Activated naive CD4-positive, alpha-beta T cell treated with anti-CD3 and anti-CD28 coated beads, Interleukin-2, amount 50 U/mL, for 24 hours (primary cell): ENCODE data around the gene VEPH1.

ENCODE experiments used
- H3K27ac Mint-ChIP-seq: one replicate; pipeline ENCODE4 v1.8.0; 2021; ENCODE audit warnings: mild to moderate bottlenecking, mixed read lengths
- H3K27me3 Mint-ChIP-seq: one replicate; pipeline ENCODE4 v1.8.0; 2021; ENCODE audit warnings: mixed read lengths
- H3K36me3 Mint-ChIP-seq: one replicate; pipeline ENCODE4 v1.8.0; 2021; ENCODE audit warnings: mixed read lengths
- H3K4me1 Mint-ChIP-seq: one replicate; pipeline ENCODE4 v1.8.0; 2021; ENCODE audit warnings: mixed read lengths
- H3K4me3 Mint-ChIP-seq: one replicate; pipeline ENCODE4 v1.8.0; 2021; ENCODE audit warnings: mild to moderate bottlenecking, mixed read lengths
- H3K9me3 Mint-ChIP-seq: one replicate; pipeline ENCODE4 v1.8.0; 2021; ENCODE audit warnings: mixed read lengths

The VEPH1 gene

GRCh38 chr3:157248590-157249422 lies 254.4 kb downstream of the VEPH1 start:
- H3K36me3 Mint-ChIP-seq = peaks cover 10% of the 10 kb centered on the region
- no peak overlapping the region for H3K4me3 Mint-ChIP-seq
- peaks cover 12% of the 10 kb centered on the region for H3K4me1 Mint-ChIP-seq
- no peak overlapping the region for H3K27ac Mint-ChIP-seq
- no peaks in the 10 kb centered on the region for H3K27me3 Mint-ChIP-seq
- no peaks in the 10 kb centered on the region for H3K9me3 Mint-ChIP-seq

DNA sequence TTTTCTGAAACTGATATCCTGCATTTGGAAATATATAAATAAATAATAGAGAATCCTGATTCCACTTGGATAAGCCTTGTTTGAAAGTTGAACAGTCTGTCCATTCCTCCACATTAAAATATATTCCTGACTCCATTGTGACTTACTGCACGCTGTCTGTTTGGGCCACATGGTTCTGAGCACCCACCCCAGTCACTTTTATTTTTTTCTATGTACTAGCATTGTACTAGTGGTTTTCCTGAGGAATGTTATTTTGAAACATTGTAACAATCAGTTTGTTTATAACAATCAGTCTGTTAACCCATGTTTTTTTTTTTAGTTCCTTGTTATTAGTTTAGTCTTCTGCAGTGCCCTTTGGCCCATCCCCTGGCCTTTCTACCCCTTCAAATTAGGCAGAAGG lies 255.8 kb downstream of the VEPH1 start:
- Mint-ChIP-seq H3K27ac (no peak overlapping the region), H3K4me3 (no peak overlapping the region), H3K36me3 (peaks cover 7% of the 10 kb centered on the region), H3K4me1 (peaks cover 12% of the 10 kb centered on the region), H3K9me3 (no peaks in the 10 kb centered on the region), H3K27me3 (no peaks in the 10 kb centered on the region)

- H3K9me3 Mint-ChIP-seq = no peaks in the 10 kb centered on the region
- no peaks in the 10 kb centered on the region for H3K27me3 Mint-ChIP-seq
- peaks cover 7% of the 10 kb centered on the region for H3K4me1 Mint-ChIP-seq
- H3K36me3 Mint-ChIP-seq = peaks cover 4% of the 10 kb centered on the region
- no peak overlapping the region for H3K27ac Mint-ChIP-seq
- no peak overlapping the region for H3K4me3 Mint-ChIP-seq
Measured at GRCh38 chr3:157242836-157243235, 260.4 kb downstream of the VEPH1 start.

GRCh38 chr3:157241599-157241998 lies 261.6 kb downstream of the VEPH1 start:
- no peaks in the 10 kb centered on the region for H3K4me1 Mint-ChIP-seq

GRCh38 chr3:157240408-157240807 lies 262.8 kb downstream of the VEPH1 start:
- peaks cover 2% of the 10 kb centered on the region for H3K36me3 Mint-ChIP-seq
- H3K4me1 Mint-ChIP-seq = no peaks in the 10 kb centered on the region
- no peaks in the 10 kb centered on the region for H3K9me3 Mint-ChIP-seq
- H3K27me3 Mint-ChIP-seq = no peaks in the 10 kb centered on the region
- H3K27ac Mint-ChIP-seq = no peak overlapping the region
- no peak overlapping the region for H3K4me3 Mint-ChIP-seq

More at GRCh38 chr3:157241599-157241998, 261.6 kb downstream of the VEPH1 start:
- no peak overlapping the region for H3K4me3 Mint-ChIP-seq
- no peaks in the 10 kb centered on the region for H3K9me3 Mint-ChIP-seq
- no peaks in the 10 kb centered on the region for H3K27me3 Mint-ChIP-seq
- H3K36me3 Mint-ChIP-seq = peaks cover 2% of the 10 kb centered on the region
- no peak overlapping the region for H3K27ac Mint-ChIP-seq

- no peaks in the 10 kb centered on the region for H3K27me3 Mint-ChIP-seq
- H3K4me1 Mint-ChIP-seq = no peaks in the 10 kb centered on the region
- no peaks in the 10 kb centered on the region for H3K9me3 Mint-ChIP-seq
- H3K4me3 Mint-ChIP-seq = no peak overlapping the region
- peaks cover 2% of the 10 kb centered on the region for H3K36me3 Mint-ChIP-seq
- H3K27ac Mint-ChIP-seq = no peak overlapping the region
Measured at GRCh38 chr3:157239082-157239704, 264.0 kb downstream of the VEPH1 start.

- no peaks in the 10 kb centered on the region for H3K27me3 Mint-ChIP-seq
- H3K4me3 Mint-ChIP-seq = no peak overlapping the region
- no peaks in the 10 kb centered on the region for H3K9me3 Mint-ChIP-seq
- H3K4me1 Mint-ChIP-seq = no peaks in the 10 kb centered on the region
- H3K36me3 Mint-ChIP-seq = peaks cover 2% of the 10 kb centered on the region
- no peak overlapping the region for H3K27ac Mint-ChIP-seq
Measured at GRCh38 chr3:157238457-157238856, 264.8 kb downstream of the VEPH1 start.

- Mint-ChIP-seq H3K4me3 (no peak overlapping the region), H3K36me3 (peaks cover 2% of the 10 kb centered on the region), H3K4me1 (no peaks in the 10 kb centered on the region), H3K27me3 (no peaks in the 10 kb centered on the region), H3K27ac (no peak overlapping the region), H3K9me3 (no peaks in the 10 kb centered on the region)
Measured at GRCh38 chr3:157237886-157238285, 265.3 kb downstream of the VEPH1 start.

DNA sequence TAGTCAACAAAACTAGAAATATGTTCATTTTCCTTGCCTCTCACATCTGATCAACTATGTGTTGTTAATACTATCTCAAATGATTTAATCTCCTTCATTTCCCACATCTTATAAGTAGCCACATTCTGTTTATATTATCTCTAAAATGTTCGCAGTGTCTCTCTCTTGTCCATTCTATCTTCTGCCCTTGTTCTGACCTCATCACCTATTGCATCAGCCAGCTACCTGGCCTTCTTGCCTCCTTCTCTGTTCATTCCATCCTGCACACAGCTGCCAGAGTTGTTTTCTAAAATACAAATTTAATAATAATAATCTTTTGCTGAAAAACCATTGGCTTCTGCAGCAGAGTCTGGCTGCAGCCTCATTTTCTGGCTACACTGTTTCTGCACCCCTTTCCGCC lies 267.9 kb downstream of the VEPH1 start:
- no peaks in the 10 kb centered on the region for H3K4me1 Mint-ChIP-seq
- no peaks in the 10 kb centered on the region for H3K27me3 Mint-ChIP-seq
- no peaks in the 10 kb centered on the region for H3K9me3 Mint-ChIP-seq

DNA sequence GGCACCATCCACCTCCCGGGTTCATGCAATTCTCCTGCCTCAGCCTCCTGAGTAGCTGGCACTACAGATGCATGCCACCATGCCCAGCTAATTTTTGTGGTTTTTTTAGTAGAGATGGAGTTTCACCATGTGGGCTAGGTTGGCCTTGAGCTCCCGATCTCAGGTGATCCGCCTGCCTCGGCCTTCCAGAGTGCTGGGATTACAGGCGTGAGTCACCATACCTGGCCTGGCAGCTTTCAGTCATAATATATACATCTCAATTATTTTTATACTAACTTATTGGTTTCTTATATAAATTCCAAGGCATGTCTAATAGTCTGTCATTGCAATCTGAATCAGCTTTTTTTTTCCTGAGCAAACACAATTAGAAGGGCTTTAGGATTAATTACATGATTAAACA lies 269.3 kb downstream of the VEPH1 start:
- H3K27ac Mint-ChIP-seq = no peak overlapping the region
- H3K4me3 Mint-ChIP-seq = no peak overlapping the region
- H3K4me1 Mint-ChIP-seq = no peaks in the 10 kb centered on the region
- H3K27me3 Mint-ChIP-seq = no peaks in the 10 kb centered on the region
- H3K36me3 Mint-ChIP-seq = no peaks in the 10 kb centered on the region
- H3K9me3 Mint-ChIP-seq = no peaks in the 10 kb centered on the region

More for the DNA sequence above, 267.9 kb downstream of the VEPH1 start:
- no peak overlapping the region for H3K27ac Mint-ChIP-seq
- no peak overlapping the region for H3K4me3 Mint-ChIP-seq
- H3K36me3 Mint-ChIP-seq = no peaks in the 10 kb centered on the region

DNA sequence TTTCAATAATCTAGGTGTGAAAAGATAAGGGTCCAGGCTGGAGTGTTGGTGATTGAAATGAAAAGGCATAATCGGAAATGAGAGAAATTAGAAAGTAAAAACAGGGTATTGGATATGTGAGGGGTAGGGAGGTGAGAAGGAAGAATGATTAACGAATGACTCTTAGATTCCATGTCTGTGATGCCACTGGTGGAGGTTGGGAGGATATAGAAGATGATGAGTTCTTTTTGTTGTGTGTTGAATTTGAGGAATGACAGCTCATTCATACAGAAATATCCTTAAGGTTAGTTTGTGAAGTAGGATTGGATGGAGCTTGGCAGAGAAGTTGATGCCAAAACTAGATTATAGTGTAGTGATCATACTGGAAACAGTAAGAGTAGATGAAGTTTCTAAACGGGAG lies 271.1 kb downstream of the VEPH1 start:
- no peak overlapping the region for H3K27ac Mint-ChIP-seq
- no peak overlapping the region for H3K4me3 Mint-ChIP-seq
- H3K27me3 Mint-ChIP-seq = no peaks in the 10 kb centered on the region
- H3K4me1 Mint-ChIP-seq = no peaks in the 10 kb centered on the region
- H3K36me3 Mint-ChIP-seq = no peaks in the 10 kb centered on the region
- no peaks in the 10 kb centered on the region for H3K9me3 Mint-ChIP-seq

- no peaks in the 10 kb centered on the region for H3K36me3 Mint-ChIP-seq
Measured at GRCh38 chr3:157231071-157231470, 272.1 kb downstream of the VEPH1 start.

DNA sequence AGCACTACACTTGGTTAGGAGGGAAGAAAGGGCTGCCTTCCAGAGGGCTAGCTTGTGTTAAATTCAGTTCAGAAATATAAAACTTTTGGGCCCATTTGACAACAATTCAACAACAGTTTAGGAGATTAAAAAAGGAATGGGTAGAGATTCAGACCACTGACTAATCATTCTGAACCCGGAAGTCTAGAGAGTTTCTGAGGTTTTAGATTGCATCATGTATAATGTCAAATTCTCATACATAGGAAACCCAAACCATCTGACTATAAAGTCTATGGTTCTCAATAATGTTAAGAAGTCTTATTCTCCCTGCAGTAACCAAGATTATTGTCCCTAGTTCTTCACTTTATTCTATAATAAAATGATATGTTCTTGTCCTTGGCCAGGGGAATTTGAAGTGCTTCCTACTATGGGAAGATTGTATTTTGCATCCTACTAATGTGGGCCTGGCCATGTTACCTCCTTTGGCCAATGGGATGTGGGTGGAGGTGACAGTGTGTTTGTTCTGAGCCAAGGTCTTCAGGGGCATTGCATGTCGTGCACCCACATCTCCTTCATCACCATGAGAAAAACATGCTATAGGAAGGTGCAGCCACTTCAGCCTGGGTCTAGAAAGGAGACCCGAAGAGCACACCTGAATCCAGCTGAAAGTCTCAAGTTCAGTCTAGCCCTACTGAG lies 276.9 kb downstream of the VEPH1 start:
- Mint-ChIP-seq H3K27me3 (no peaks in the 10 kb centered on the region), H3K36me3 (no peaks in the 10 kb centered on the region), H3K4me3 (no peak overlapping the region), H3K9me3 (no peaks in the 10 kb centered on the region), H3K4me1 (peaks cover 5% of the 10 kb centered on the region), H3K27ac (peak overlapping the region; percentile 31)

More at GRCh38 chr3:157231071-157231470, 272.1 kb downstream of the VEPH1 start:
- Mint-ChIP-seq H3K27ac (no peak overlapping the region), H3K4me3 (no peak overlapping the region), H3K4me1 (peaks cover 2% of the 10 kb centered on the region), H3K27me3 (no peaks in the 10 kb centered on the region), H3K9me3 (no peaks in the 10 kb centered on the region)

- Mint-ChIP-seq H3K9me3 (no peaks in the 10 kb centered on the region), H3K27ac (no peak overlapping the region), H3K4me1 (peaks cover 5% of the 10 kb centered on the region), H3K4me3 (no peak overlapping the region), H3K27me3 (no peaks in the 10 kb centered on the region), H3K36me3 (no peaks in the 10 kb centered on the region)
Measured at GRCh38 chr3:157225001-157225400, 278.2 kb downstream of the VEPH1 start.

DNA sequence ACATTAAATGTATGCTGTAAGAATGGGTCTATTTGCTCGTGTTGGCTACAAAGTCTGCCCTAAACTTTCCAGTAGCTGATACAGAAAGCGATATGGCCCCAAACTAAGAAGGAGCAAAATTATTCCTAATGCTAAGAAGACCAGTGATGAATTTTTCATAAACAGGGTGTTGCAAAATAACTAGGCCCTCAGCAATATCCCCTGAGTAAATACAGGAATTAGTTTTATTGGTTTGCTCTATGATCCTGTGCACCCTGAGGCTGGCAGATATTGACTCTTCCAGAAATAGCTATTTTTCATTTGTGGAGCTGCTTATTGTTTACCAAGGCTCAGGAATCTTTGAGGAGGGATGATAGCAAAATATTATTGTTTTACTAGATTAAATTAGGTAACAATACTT lies 282.3 kb downstream of the VEPH1 start:
- Mint-ChIP-seq H3K4me1 (peaks cover under 1% of the 10 kb centered on the region), H3K9me3 (no peaks in the 10 kb centered on the region), H3K4me3 (no peak overlapping the region), H3K27me3 (no peaks in the 10 kb centered on the region), H3K36me3 (no peaks in the 10 kb centered on the region), H3K27ac (no peak overlapping the region)

DNA sequence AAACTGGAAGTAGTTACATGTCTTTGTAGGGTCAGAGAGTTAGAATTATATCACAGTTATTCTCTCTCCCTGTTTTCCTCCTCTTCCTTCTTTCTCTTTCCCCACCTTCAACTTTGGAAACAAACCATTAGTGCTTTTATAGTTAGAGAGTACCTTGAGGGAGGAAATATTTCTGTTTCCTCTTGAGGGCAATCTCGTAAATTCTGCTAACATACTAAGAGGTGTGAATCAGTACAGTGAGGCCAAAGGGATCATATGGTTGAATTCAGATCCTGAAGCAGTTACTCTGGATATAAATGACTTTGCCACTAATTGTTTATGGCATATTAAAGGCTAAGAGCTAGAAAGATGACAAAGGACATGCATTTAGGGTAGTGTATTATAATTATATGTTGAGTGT lies 283.0 kb downstream of the VEPH1 start:
- Mint-ChIP-seq H3K27ac (no peak overlapping the region), H3K9me3 (no peaks in the 10 kb centered on the region), H3K4me1 (no peaks in the 10 kb centered on the region), H3K27me3 (no peaks in the 10 kb centered on the region), H3K4me3 (no peak overlapping the region), H3K36me3 (no peaks in the 10 kb centered on the region)
